HepG2 (cell line): Measurements from ENCODE around the gene SH3GL1. TPM values are rescaled to one million over a fixed set of nuclear protein-coding genes. Genes with fewer than 3 reads are reported as not detected.

Experiments
- CHCHD3 ChIP-seq: sonication (generic); formaldehyde crosslinking; IDR thresholded peaks from 2 replicates; pipeline ENCODE4 v1.8.0; 2022; ENCODE audit warnings: mild to moderate bottlenecking, missing genetic modification reagents, moderate library complexity
- DPF2 ChIP-seq: sonication (generic); formaldehyde crosslinking; IDR thresholded peaks from 2 replicates; pipeline ENCODE4 v1.4.0; 2020; ENCODE audit warnings: mild to moderate bottlenecking, low read depth, missing genetic modification reagents, borderline replicate concordance
- GMEB2 ChIP-seq: IDR thresholded peaks from 2 replicates; pipeline ENCODE4 v1.6.1; 2016; ENCODE audit warnings: missing biosample characterization, missing genetic modification reagents, low read depth
- HNRNPK ChIP-seq: fragments of 200-400 bp; formaldehyde crosslinking; IDR thresholded peaks from 2 replicates; pipeline ENCODE4 v1.6.1; 2018; ENCODE audit warnings: low read length, low read depth, moderate library complexity, mild to moderate bottlenecking; ENCODE audit not compliant: poor library complexity, severe bottlenecking
- HOXA3 ChIP-seq: sonication (generic); formaldehyde crosslinking; IDR thresholded peaks from 2 replicates; pipeline ENCODE4 v1.5.0; 2020; ENCODE audit warnings: missing genetic modification reagents
- HOXA5 ChIP-seq: sonication (generic); formaldehyde crosslinking; IDR thresholded peaks from 2 replicates; pipeline ENCODE4 v1.4.0; 2020; ENCODE audit warnings: missing genetic modification reagents
- IKZF1 ChIP-seq: fragments of 450-650 bp; IDR thresholded peaks from 2 replicates; pipeline ENCODE4 v1.7.1; 2016
- MNT ChIP-seq: fragments of 450-650 bp; IDR thresholded peaks from 2 replicates; pipeline ENCODE4 v1.6.1; 2016
- NFYB ChIP-seq: sonication (generic); formaldehyde crosslinking; IDR thresholded peaks from 2 replicates; pipeline ENCODE4 v1.4.0; 2020; ENCODE audit warnings: missing genetic modification reagents
- SALL1 ChIP-seq: sonication (generic); formaldehyde crosslinking; IDR thresholded peaks from 2 replicates; pipeline ENCODE4 v1.8.0; 2022; ENCODE audit warnings: mild to moderate bottlenecking, missing genetic modification reagents
- SMYD3 ChIP-seq: sonication (generic); formaldehyde crosslinking; IDR thresholded peaks from 2 replicates; pipeline ENCODE4 v1.8.1; 2023; ENCODE audit warnings: mild to moderate bottlenecking, missing genetic modification reagents
- TOE1 ChIP-seq: sonication (generic); formaldehyde crosslinking; IDR thresholded peaks from 2 replicates; pipeline ENCODE4 v1.4.0; 2020; ENCODE audit warnings: mild to moderate bottlenecking, missing genetic modification reagents
- ZBTB33 ChIP-seq: sonication (generic); formaldehyde crosslinking; IDR thresholded peaks from 2 replicates; pipeline ENCODE4 v1.4.0; 2020; ENCODE audit warnings: missing genetic modification reagents
- ZBTB7A ChIP-seq: sonication (generic); formaldehyde crosslinking; IDR thresholded peaks from 2 replicates; pipeline ENCODE4 v1.8.0; 2022; ENCODE audit warnings: mild to moderate bottlenecking, missing genetic modification reagents
- ZKSCAN8 ChIP-seq: IDR thresholded peaks from 2 replicates; pipeline ENCODE4 v1.6.1; 2016; ENCODE audit warnings: borderline replicate concordance, missing genetic modification reagents, missing compliant biosample characterization
- ZNF143 ChIP-seq: sonication (generic); formaldehyde crosslinking; IDR thresholded peaks from 2 replicates; pipeline ENCODE4 v1.4.0; 2020; ENCODE audit warnings: missing genetic modification reagents
- ZNF232 ChIP-seq: sonication (generic); formaldehyde crosslinking; IDR thresholded peaks from 2 replicates; pipeline ENCODE4 v1.4.0; 2020; ENCODE audit warnings: missing genetic modification reagents, borderline replicate concordance
- ZNF414 ChIP-seq: sonication (generic); formaldehyde crosslinking; IDR thresholded peaks from 2 replicates; pipeline ENCODE4 v1.5.0; 2020; ENCODE audit warnings: missing genetic modification reagents
- ZNF484 ChIP-seq: sonication (generic); formaldehyde crosslinking; IDR thresholded peaks from 2 replicates; pipeline ENCODE4 v1.5.1; 2020; ENCODE audit warnings: mild to moderate bottlenecking, low read depth, missing genetic modification reagents, borderline replicate concordance
- ZNF7 ChIP-seq: IDR thresholded peaks from 2 replicates; pipeline ENCODE4 v1.6.1; 2016; ENCODE audit warnings: missing biosample characterization, missing genetic modification reagents
- ZNF704 ChIP-seq: sonication (generic); formaldehyde crosslinking; IDR thresholded peaks from 2 replicates; pipeline ENCODE4 v1.8.1; 2023; ENCODE audit warnings: mild to moderate bottlenecking, inconsistent platforms, moderate library complexity, missing genetic modification reagents, borderline replicate concordance
- ZNF772 ChIP-seq: sonication (generic); formaldehyde crosslinking; IDR thresholded peaks from 2 replicates; pipeline ENCODE4 v1.5.0; 2020; ENCODE audit warnings: mild to moderate bottlenecking, missing genetic modification reagents
- ZNF773 ChIP-seq: sonication (generic); formaldehyde crosslinking; IDR thresholded peaks from 2 replicates; pipeline ENCODE4 v1.4.0; 2020; ENCODE audit warnings: missing genetic modification reagents, borderline replicate concordance
- polyA plus RNA-seq, 8 experiments: library from polyadenylated mRNA; depleted of rRNA in 3 of 8; stranded (reverse) in 7 of 8; unstranded in 1 of 8; fragments of >200 nt; fragmentation: Illumina TruSeq in 4 of 8; extraction: Trizol in 4 of 8; gene quantifications; 2 replicates each; pipeline versions ENCODE4 v1.2.1 to v1.2.3, GENCODE V29; 2011 to 2016; ENCODE audit warnings: low read depth in 4 of 8, missing spikeins in 1 of 8, mixed read lengths in 1 of 8; ENCODE audit not compliant: insufficient read depth in 1 of 8
- total RNA-seq, 5 experiments: library from RNA; depleted of rRNA; stranded (reverse); fragments of >200 nt; fragmentation: Illumina TruSeq; extraction: Trizol; gene quantifications; 2 replicates each; pipeline ENCODE4 v1.2.3, GENCODE V29; 2016; ENCODE audit warnings: low read depth in 1 of 5

The SH3GL1 gene
- total and polyA plus RNA-seq, 2 of the 13 experiments (the other 11 are each of a cell fraction or from before 2014, with no cell fraction given): 33.0 to 45.1 TPM

- TF ChIP-seq ZBTB7A (CRISPR knock-in tag): no peak
- TF ChIP-seq SMYD3: no peak
- no peak for TF ChIP-seq ZNF143
- TF ChIP-seq ZNF7 (CRISPR knock-in tag): no peak
- TF ChIP-seq HNRNPK: no peak
- no peak; the same call in 1 of the 2 replicates for TF ChIP-seq CHCHD3
- peak; percentile 10 for TF ChIP-seq ZNF772 (CRISPR knock-in tag)
- TF ChIP-seq SALL1 (CRISPR knock-in tag): peak; percentile 83; the same call in 1 of the 2 replicates
- TF ChIP-seq TOE1 (CRISPR knock-in tag): no peak
- TF ChIP-seq MNT: peak; percentile 11; the same call in 1 of the 2 replicates
- TF ChIP-seq NFYB (CRISPR knock-in tag): peak; percentile 95
- TF ChIP-seq ZNF773 (CRISPR knock-in tag): no peak
- TF ChIP-seq ZKSCAN8 (CRISPR knock-in tag): no peak
- no peak; the same call in 1 of the 2 replicates for TF ChIP-seq ZNF232 (CRISPR knock-in tag)
- TF ChIP-seq DPF2 (CRISPR knock-in tag): peak; percentile 12; the same call in 1 of the 2 replicates
- no peak for TF ChIP-seq IKZF1
- TF ChIP-seq ZNF704 (CRISPR knock-in tag): 0 out of 2 replicates have a peak, but pooled peaks have one; percentile 22
- TF ChIP-seq ZNF484 (CRISPR knock-in tag): no peak
- no peak; the same call in 1 of the 2 replicates for TF ChIP-seq HOXA5 (CRISPR knock-in tag)
- no peak for TF ChIP-seq GMEB2 (CRISPR knock-in tag)
- peak; percentile 67; the same call in 1 of the 2 replicates for TF ChIP-seq HOXA3 (CRISPR knock-in tag)
- peak; percentile 31; the same call in 1 of the 2 replicates for TF ChIP-seq ZNF414 (CRISPR knock-in tag)
- TF ChIP-seq ZBTB33 (CRISPR knock-in tag): 0 out of 2 replicates have a peak, but pooled peaks have one; percentile 8
Measured at GRCh38 chr19:4342615-4343369, 57.6 kb downstream of the SH3GL1 start (continued).
